GM18868 (cell line): Measurements from ENCODE around the gene HIRIP3.

Experiments used
- ATAC-seq: cut with Tn5 transposase; IDR thresholded peaks from one replicate; pipeline ENCODE4 v1.9.1; 2021; ENCODE audit warnings: mild to moderate bottlenecking, moderate library complexity; ENCODE audit not compliant: unreplicated experiment

The HIRIP3 gene

DNA sequence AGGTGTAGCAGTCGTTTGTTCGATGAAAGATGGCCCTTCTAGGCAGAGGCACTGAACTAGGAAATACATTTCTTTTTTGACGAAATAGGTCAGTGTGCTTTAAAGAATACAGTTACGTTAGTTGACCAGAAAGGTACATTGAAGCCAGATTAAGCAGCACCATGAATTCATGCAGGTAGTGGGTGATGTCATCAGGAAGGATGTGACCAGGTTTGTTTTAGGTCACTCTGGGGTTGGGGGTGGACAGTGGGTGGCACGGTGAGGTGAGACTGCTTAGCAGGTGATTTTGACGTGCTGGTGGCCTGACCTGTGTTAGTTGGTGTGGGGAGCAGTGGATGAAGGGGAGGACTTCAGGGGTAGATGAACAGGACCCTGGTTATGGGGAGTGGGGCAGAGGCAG, 4.2 kb upstream of the HIRIP3 start:
- ATAC-seq, result no peak

DNA sequence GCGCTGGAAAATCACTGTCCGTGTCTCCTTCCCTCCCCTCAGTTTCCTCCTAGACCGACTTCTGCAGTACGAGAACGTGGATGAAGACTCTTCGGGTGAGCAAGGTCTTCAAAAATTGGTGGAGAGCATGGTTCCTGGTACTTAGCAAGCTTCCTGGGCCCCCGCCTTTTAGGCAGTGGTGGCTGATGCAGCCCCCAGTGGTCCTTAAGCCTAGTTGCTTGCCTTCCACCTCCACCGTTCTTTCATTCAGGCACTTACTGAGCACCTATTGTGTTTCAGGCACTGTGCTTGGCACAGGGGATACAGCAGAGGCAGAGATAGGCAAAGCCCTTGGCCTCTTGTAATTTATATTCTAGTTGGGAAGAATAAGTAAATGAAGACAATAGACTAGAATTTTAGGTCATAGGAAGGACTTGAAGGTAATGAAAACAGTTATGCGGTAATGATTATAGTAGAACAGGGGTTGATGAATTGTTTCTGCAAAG, 1.4 kb upstream of the HIRIP3 start:
- ATAC-seq, result no peak

DNA sequence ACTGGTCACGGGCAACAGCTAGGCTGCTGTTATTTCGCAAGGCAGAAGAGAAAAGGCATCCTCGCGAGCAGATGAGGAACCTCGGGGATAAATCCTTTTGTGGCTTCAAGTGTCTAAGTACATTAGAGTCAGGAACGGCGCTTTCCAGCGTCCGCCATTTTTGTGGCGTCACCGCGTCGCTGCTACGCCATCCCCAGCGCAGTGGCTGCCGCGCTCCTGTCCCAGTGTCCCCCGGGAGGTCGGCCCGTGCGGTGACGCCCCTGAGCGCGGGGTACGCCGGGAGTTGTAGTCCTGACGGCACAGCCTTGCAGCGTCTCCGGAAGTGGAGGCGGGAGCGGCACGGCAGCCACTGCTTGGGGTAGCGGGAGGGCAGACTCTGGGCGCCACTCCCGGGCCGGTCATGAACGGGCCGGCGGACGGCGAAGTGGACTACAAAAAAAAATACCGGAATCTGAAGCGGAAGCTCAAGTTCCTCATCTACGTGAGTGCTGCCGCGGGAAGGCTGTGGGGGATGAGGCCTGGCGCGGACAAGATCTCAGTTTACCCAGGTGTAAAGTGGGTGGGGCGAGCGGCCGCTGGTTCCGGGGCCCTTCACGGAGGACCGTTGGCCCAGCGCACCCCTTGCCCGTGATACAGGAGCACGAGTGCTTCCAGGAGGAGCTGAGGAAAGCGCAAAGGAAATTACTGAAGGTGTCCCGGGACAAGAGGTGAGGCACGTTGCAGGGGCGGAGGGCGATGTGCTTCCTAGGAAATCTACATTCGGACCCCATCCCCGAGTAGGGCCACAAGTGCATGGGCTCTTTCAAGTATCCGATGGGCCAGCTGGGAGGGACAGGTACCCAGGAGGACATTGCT, 721 bp upstream of the HIRIP3 start, which contains the start of gene INO80E:
TSS of gene INO80E (plus strand) at position 331 of the 855 bp plus-strand sequence. CDS start at position 401, 70 bp downstream.
- ATAC-seq, result peak; percentile 91

DNA sequence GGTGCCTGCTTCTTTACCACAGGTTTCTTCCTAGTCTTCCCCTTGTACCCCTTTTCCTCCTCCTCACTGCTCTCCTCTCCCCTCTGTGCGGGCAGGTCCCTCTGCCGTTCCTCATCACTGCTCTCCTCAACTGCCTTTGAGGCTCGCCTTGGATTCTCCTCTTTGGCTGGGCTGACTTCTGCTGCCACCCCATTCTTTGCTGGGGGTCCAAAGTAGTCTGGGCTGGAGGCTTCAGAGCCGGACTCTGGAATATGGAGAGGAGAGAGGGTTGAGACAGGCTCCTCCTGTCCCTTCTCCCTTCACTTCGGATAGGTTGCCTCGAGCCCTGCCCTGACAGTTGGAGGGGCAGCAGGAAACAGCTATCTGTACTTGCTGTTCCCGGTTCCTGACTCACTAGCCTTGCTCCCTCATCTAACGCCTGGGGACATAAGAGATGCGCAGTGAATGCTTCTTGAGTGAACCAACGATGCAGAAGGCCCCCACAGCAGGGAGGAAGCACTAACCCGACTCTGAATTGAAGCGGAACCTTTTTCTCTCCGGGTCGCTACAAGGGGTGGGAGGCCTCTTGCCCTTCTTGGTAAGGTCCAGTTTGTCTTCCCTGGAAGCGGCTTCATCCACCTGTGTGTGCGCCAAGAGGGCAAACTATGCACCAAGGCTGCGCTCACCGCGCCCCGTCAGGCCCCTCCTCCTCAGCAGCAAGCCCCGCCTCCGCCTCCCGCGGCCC, 655 bp downstream of the HIRIP3 start:
- ATAC-seq, result peak; percentile 30

DNA sequence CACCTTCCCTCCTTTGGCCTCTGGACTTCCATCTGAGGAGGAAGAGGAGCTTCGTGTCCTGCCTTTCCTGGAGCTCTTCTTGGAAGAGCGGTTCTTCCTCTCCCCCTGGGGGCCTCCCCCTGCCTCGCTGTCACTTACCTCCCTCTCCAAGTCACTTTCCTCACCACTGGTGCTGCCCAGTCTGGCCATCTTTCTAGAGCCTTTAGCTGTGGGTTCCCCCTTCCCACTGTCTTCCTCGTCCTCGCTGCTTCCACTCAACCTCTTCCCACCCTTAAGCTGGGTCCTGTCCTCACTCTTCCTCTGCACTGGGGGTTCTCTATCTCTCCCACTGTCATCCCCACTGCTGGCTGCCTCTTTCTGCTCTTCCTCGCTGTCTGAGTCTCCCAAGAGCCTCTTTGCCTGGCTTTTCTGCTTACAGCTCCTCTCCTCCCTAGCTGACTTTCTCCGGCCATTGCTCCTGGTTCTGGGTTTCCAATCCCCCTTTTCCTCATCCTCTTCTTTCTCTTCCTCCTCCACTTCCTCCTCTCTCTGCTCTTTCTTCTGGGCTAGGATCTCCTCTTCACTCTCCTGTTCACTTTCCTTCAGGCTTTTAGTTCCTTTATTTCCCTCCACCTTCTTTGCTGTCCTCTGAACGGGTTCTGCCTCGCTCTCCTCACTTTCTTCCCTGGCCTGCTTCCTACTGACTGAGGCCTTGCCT, 1.4 kb downstream of the HIRIP3 start:
- no peak for ATAC-seq

DNA sequence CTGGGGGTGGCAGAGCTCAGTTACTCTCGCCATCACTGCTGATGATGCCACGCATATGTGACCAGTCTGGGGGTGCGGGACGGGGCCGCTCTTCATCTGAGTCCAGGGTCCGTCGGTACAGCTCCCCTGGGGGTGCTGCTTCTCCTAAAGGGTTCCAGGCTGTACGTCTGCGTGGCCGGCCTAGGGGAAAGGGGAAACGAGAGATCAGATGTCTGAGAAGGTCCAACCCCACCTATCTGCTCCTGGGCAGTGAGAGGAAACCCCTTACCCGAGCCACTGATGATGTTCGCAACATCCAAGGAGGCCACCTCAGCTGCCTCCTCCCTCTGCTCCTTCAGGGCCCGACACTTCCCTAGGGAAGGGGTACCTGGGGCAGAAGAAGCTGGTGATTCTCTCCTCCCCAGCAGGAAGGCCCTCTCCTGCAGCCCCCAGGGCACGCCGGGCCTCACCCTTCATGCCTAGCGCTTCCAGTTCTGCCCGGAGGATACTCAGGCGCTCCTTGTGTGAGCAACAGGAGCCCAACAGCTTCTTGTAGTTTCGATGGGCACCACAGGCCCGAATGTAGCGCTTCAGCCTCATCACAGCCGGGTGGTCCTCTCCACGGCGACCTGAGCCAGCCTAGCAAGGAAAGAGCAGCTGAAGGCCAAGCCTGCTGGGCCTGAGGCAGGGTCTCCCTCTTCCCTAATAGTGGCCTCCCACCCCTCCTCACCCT, 2.1 kb downstream of the HIRIP3 start:
- no peak for ATAC-seq

DNA sequence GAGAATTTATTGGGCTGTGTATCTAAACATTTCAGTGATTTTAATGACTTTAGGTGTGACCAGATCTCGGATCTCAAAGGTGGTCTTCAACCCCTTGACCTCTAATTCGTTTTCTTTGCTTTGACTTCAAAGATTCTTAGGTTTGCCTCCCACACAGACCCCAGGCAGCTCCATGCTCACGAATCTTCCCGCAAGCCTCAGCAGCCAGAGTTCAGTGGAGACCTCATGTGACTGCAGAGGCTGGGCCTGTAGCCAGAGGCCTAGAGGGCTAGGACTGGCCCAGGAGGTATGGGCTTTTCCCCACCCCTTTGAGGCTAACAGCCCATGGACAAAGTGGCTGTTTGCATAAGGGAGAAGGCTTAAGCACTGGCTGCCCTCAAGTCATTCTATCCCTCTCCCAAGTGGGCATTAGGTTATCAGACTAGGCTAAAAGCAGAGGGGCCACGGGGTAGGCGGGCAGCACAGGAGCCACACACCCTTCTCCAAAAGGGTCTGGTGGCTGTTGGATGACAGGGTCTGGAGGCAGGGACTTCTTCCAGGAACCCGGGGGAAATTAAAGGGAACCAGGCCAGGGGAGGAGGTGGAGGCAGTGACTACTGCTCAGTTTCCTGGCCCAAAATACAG, 3.0 kb downstream of the HIRIP3 start:
- no peak for ATAC-seq

DNA sequence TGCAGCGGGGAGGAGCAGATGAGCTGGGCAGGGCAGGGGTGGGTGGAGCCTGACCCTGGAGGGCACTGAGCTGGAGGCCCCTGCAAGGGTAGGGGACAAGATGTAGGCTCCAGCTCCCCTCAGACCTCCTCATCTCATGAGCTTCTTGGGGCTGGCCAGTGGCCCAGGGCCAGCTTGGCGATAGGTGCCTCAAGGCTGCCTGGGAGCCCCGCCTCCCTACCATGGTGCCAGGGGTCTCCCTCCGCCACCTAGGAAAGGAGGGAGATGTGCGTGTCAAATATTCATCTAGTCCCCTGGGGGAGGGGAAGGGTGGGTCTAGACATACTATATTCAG, 3.9 kb downstream of the HIRIP3 start:
- ATAC-seq, result no peak

DNA sequence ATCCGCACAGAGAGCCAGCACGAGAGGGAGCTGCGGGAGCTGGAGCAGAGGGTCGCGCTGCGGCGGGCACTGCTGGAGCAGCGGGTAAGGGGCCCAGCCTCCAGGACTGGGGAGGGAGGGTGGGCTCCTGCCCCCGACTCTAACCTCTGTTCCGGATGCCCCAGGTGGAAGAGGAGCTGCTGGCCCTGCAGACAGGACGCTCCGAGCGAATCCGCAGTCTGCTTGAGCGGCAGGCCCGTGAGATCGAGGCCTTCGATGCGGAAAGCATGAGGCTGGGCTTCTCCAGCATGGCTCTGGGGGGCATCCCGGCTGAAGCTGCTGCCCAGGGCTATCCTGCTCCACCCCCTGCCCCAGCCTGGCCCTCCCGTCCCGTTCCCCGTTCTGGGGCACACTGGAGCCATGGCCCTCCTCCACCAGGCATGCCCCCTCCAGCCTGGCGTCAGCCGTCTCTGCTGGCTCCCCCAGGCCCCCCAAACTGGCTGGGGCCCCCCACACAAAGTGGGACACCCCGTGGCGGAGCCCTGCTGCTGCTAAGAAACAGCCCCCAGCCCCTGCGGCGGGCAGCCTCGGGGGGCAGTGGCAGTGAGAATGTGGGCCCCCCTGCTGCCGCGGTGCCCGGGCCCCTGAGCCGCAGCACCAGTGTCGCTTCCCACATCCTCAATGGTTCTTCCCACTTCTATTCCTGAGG, 4.4 kb downstream of the HIRIP3 start:
- no peak for ATAC-seq

DNA sequence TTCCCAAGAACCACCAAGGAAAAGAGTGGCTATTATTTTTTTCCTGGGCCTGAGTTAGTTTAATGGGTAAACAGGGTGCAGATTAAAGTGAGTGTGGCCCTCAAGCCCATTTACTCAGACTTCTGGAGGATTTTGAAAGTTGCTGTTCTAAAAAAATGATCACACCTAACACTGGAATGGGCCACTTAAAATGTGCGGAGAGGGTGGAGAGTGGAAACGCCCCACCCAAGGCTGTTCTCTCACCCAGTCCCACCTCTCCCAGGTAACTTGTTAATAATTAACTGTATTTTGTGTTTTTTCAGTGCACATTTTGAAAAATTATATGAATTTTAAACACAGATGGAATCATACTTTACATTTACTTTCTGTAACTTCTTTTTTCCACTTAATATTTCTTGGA, 5.4 kb downstream of the HIRIP3 start:
- ATAC-seq, result no peak

DNA sequence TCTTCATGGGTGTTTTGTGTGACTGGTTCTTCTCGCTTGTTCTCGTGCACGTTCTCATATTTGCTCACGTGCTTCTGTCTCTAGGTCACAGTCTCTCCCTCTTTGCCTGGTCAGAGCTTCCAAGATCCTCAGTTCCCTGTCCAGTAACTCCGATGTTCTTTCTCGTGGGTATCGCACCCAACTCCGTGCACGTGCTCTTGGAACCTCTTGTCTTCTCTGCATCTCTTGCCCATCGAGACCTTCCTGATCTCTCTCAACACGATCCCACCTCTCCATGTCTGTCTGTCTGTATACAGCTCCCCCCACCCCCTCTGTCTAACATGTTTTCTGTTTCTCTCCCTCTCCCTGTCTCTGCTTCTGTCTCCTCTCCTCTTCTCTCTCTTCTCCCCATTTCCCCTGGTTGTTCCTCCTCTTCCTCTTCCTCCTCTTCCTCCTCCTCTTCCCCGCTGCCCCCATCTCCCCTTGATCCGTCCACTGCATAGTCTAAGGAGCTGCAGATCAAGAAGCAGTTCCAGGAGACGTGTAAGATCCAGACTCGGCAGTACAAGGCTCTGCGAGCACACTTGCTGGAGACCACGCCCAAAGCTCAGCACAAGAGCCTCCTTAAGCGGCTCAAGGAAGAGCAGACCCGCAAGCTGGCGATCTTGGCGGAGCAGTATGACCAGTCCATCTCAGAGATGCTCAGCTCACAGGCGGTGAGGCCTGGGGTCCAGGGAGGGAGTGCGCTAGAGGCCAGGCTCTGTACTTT, 6.1 kb downstream of the HIRIP3 start:
- ATAC-seq, result no peak

DNA sequence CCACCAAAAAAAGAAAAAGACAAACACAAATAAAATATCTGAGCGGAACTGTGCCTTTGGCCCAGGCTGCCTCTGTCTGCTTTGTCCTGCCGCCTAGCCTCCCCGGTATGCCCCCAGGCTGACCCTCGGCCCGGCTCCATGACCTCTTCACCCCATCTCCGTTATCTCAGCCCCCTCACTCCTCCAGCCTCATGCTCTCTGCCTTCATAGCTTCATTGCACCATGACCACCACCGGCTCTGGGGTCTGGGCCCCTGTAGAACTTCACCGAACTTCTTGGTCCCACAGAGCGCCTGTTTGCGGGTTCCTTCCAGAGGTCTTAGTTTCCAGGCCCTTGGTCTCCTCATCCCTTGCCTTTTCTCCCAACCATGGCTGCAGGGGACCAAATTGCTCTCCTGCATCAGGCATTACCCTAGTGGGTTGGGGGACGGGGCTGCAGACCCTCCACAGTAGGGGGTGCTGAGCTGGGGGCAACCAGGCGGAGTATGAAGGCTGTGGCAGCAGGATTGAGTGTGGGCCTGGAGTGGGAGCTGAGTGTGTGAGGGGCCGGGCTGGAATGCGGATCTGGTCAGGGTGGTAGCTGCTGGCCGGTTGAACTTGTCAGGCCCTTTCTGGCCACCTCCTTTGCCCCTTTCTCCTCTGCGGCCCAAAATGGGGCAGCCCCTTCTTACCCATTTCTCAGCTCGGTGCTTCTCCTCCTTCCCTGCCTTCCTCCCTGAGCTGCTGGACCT, 6.9 kb downstream of the HIRIP3 start:
- ATAC-seq, result no peak

DNA sequence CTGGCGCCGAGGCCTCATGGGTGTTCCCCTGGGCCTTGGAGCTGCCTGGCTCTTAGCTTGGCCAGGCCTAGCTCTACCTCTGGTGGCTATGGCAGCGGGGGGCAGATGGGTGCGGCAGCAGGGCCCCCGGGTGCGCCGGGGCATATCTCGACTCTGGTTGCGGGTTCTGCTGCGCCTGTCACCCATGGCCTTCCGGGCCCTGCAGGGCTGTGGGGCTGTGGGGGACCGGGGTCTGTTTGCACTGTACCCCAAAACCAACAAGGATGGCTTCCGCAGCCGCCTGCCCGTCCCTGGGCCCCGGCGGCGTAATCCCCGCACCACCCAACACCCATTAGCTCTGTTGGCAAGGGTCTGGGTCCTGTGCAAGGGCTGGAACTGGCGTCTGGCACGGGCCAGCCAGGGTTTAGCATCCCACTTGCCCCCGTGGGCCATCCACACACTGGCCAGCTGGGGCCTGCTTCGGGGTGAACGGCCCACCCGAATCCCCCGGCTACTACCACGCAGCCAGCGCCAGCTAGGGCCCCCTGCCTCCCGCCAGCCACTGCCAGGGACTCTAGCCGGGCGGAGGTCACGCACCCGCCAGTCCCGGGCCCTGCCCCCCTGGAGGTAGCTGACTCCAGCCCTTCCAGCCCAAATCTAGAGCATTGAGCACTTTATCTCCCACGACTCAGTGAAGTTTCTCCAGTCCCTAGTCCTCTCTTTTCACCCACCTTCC, 7.9 kb downstream of the HIRIP3 start:
- no peak for ATAC-seq

DNA sequence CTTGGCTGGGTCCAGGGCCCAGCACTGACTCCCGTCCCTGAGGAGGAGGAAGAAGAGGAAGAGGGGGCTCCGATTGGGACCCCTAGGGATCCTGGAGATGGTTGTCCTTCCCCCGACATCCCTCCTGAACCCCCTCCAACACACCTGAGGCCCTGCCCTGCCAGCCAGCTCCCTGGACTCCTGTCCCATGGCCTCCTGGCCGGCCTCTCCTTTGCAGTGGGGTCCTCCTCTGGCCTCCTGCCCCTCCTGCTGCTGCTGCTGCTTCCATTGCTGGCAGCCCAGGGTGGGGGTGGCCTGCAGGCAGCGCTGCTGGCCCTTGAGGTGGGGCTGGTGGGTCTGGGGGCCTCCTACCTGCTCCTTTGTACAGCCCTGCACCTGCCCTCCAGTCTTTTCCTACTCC, 8.5 kb downstream of the HIRIP3 start:
- ATAC-seq, result no peak

DNA sequence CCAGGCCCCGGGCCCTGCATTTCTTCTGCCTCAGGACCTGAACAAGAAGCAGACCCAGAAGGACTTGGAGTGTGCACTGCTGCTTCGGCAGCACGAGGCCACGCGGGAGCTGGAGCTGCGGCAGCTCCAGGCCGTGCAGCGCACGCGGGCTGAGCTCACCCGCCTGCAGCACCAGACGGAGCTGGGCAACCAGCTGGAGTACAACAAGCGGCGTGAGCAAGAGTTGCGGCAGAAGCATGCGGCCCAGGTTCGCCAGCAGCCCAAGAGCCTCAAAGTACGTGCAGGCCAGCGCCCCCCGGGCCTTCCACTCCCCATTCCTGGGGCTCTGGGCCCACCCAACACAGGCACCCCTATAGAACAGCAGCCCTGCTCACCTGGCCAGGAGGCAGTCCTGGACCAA, 9.2 kb downstream of the HIRIP3 start:
- ATAC-seq, result no peak

DNA sequence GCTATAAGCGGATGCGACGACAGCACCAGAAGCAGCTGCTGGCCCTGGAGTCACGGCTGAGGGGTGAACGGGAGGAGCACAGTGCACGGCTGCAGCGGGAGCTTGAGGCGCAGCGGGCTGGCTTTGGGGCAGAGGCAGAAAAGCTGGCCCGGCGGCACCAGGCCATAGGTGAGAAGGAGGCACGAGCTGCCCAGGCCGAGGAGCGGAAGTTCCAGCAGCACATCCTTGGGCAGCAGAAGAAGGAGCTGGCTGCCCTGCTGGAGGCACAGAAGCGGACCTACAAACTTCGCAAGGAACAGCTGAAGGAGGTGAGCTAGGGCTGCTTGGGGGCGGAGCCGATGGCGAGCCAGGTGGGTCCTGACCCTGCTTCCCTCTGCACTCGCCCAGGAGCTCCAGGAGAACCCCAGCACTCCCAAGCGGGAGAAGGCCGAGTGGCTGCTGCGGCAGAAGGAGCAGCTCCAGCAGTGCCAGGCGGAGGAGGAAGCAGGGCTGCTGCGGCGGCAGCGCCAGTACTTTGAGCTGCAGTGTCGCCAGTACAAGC, 10.1 kb downstream of the HIRIP3 start:
- no peak for ATAC-seq

DNA sequence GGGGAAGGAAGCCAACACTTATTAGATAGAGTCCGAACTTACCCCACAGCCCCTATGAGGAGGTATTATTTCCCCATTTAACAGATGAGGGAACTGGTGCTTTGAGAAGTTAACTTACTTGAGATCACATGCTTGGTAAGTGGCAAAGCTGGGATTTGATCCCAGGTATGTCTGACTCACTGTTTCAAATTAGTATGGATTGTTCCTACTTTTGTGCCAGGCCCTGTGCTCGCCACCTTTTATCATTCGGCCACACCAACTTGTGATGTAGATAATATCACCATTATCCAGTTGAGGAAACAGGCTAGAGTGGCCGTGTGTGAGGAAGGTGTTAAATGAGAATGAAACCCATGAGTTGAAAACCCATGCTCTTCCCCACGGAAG, 10.7 kb downstream of the HIRIP3 start:
- ATAC-seq, result no peak
